ENCODE results near the gene YJU2.

DNA sequence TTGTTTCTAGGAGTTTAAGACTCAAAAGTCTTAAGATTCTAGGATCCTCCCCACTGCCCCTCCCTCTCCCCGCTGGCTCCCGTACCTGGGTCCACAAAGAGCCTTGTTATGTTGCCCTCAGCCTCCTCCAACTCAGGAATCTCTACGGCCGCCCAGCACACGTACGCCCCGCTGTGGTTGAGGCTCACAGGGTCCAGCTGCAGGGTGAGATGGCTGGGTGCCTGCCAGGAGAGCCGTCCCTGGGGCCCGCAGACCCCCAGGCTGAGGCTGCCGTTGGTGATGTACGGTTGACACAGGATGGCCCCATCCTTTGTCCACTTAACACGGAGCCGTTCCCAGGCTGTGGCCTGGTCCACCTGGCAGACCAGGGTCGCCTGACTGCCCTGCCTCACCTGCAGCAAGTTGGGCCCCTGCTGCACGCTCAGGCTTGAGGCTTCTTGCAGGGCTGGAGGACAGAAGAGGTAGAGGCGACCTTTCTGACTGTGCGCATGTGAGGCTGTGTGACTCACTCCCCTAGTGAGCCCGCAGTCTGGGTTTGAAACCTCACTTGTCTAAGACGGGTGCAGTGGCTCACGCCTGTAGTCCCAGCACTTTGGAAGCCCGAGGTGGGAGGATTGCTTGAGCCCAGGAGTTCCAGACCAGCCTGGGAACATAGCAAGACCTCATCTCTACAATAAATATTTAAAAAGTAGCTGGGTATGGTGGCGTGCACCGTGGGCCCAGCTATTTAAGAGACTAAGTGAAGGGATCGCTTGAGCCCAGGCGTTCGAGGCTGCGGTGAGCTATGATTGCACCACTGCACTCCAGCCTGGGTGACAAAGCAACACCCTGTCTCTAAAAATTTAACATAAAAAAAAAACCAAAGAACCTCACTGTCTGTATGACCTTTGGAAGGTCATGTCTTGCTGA, 51.3 kb downstream of the YJU2 start:
- TF ChIP-seq, protein P1, sequence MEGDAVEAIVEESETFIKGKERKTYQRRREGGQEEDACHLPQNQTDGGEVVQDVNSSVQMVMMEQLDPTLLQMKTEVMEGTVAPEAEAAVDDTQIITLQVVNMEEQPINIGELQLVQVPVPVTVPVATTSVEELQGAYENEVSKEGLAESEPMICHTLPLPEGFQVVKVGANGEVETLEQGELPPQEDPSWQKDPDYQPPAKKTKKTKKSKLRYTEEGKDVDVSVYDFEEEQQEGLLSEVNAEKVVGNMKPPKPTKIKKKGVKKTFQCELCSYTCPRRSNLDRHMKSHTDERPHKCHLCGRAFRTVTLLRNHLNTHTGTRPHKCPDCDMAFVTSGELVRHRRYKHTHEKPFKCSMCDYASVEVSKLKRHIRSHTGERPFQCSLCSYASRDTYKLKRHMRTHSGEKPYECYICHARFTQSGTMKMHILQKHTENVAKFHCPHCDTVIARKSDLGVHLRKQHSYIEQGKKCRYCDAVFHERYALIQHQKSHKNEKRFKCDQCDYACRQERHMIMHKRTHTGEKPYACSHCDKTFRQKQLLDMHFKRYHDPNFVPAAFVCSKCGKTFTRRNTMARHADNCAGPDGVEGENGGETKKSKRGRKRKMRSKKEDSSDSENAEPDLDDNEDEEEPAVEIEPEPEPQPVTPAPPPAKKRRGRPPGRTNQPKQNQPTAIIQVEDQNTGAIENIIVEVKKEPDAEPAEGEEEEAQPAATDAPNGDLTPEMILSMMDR (IDR thresholded peaks at IDR 0.05), result no peak
- no peak for TF ChIP-seq CBFB (CRISPR knock-in tag; IDR thresholded peaks at IDR 0.05; ENCODE audit: low read depth)
- TF ChIP-seq IRF2 (CRISPR knock-in tag; IDR thresholded peaks at IDR 0.05; ENCODE audit: borderline replicate concordance, low read depth), result no peak
- no peak for TF ChIP-seq ZNF317 (CRISPR knock-in tag; IDR thresholded peaks at IDR 0.05; ENCODE audit: borderline replicate concordance, low read depth)
- TF ChIP-seq, protein P2, sequence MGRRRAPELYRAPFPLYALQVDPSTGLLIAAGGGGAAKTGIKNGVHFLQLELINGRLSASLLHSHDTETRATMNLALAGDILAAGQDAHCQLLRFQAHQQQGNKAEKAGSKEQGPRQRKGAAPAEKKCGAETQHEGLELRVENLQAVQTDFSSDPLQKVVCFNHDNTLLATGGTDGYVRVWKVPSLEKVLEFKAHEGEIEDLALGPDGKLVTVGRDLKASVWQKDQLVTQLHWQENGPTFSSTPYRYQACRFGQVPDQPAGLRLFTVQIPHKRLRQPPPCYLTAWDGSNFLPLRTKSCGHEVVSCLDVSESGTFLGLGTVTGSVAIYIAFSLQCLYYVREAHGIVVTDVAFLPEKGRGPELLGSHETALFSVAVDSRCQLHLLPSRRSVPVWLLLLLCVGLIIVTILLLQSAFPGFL (CRISPR knock-in tag; IDR thresholded peaks at IDR 0.05; ENCODE audit: borderline replicate concordance), result no peak

Data from WTC11 (cell line).